Ovary (tissue), 3 donors: Measurements from ENCODE around the gene NBEA.

ENCODE experiments used
- POLR2A ChIP-seq: fragments of 450-650 bp; IDR thresholded peaks from one replicate; pipeline ENCODE4 v1.6.1; 2017; ENCODE audit warnings: antibody characterized with exemption, mild to moderate bottlenecking, moderate library complexity
- TF ChIP-seq, protein P1 (sequence below), 3 donors: fragments of 450-650 bp in 2 of 3; fragments of 200-600 bp in 1 of 3; IDR thresholded peaks; one replicate each; pipeline versions ENCODE4 v1.5.1 to v1.8.0; 2016 to 2022; ENCODE audit warnings: antibody characterized with exemption in 3 of 3, mild to moderate bottlenecking in 1 of 3
- donor health status: DM: no; HTN: no; CAD: no.

- TF ChIP-seq POLR2A = no peak
- TF ChIP-seq, protein P1, sequence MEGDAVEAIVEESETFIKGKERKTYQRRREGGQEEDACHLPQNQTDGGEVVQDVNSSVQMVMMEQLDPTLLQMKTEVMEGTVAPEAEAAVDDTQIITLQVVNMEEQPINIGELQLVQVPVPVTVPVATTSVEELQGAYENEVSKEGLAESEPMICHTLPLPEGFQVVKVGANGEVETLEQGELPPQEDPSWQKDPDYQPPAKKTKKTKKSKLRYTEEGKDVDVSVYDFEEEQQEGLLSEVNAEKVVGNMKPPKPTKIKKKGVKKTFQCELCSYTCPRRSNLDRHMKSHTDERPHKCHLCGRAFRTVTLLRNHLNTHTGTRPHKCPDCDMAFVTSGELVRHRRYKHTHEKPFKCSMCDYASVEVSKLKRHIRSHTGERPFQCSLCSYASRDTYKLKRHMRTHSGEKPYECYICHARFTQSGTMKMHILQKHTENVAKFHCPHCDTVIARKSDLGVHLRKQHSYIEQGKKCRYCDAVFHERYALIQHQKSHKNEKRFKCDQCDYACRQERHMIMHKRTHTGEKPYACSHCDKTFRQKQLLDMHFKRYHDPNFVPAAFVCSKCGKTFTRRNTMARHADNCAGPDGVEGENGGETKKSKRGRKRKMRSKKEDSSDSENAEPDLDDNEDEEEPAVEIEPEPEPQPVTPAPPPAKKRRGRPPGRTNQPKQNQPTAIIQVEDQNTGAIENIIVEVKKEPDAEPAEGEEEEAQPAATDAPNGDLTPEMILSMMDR (IDR thresholded peaks at IDR 0.05) = no peak
These were observed 557.2 kb downstream of the NBEA start for GRCh38 chr13:35499196-35499662.
